HUES6 (cell line): ENCODE data around the gene AOPEP.
"Not testable (repeated sequence)": the region's sequence is repeated elsewhere in the genome, so short reads cannot be mapped to it uniquely, and the experiment has no call there.

ENCODE experiments used
- H3K27ac ChIP-seq: 2 replicates; pipeline ENCODE4 v1.7.0; 2013; ENCODE audit warnings: low read depth, mild to moderate bottlenecking, low read length, inconsistent platforms
- H3K27me3 ChIP-seq: 2 replicates; pipeline ENCODE4 v1.6.1; 2013; ENCODE audit warnings: low read length; ENCODE audit not compliant: control insufficient read depth, insufficient read depth
- H3K36me3 ChIP-seq: 2 replicates; pipeline ENCODE4 v1.6.1; 2013; ENCODE audit warnings: low read length; ENCODE audit not compliant: control insufficient read depth, insufficient read depth
- H3K4me1 ChIP-seq: 2 replicates; pipeline ENCODE4 v1.6.1; 2013; ENCODE audit warnings: low read length; ENCODE audit not compliant: control insufficient read depth, insufficient read depth
- H3K4me3 ChIP-seq: 2 replicates; pipeline ENCODE4 v1.5.1; 2013; ENCODE audit warnings: low read depth, low read length
- H3K9ac ChIP-seq: one replicate; pipeline ENCODE4 v1.6.1; 2013; ENCODE audit warnings: mild to moderate bottlenecking, low read length
- H3K9me3 ChIP-seq: 2 replicates; pipeline ENCODE4 v1.6.1; 2013; ENCODE audit warnings: low read depth, low read length; ENCODE audit not compliant: control insufficient read depth, insufficient read depth

The AOPEP gene

GRCh38 chr9:94870793-94871558 is 144.5 kb downstream of the AOPEP start:
- no peak overlapping the region for H3K9ac ChIP-seq
- H3K4me1 ChIP-seq, result peaks cover 7% of the 10 kb centered on the region
- no peaks in the 10 kb centered on the region for H3K36me3 ChIP-seq
- H3K9me3 ChIP-seq, result no peaks in the 10 kb centered on the region
- no peaks in the 10 kb centered on the region for H3K27me3 ChIP-seq
- H3K27ac ChIP-seq, result no peak overlapping the region
- H3K4me3 ChIP-seq, result no peak overlapping the region

GRCh38 chr9:94872083-94872833 is 145.8 kb downstream of the AOPEP start:
- H3K4me3 ChIP-seq, result no peak overlapping the region
- no peaks in the 10 kb centered on the region for H3K27me3 ChIP-seq
- no peaks in the 10 kb centered on the region for H3K9me3 ChIP-seq
- no peak overlapping the region for H3K27ac ChIP-seq
- H3K4me1 ChIP-seq, result peaks cover 3% of the 10 kb centered on the region
- H3K36me3 ChIP-seq, result no peaks in the 10 kb centered on the region
- H3K9ac ChIP-seq, result no peak overlapping the region

GRCh38 chr9:94872891-94873511 is 146.5 kb downstream of the AOPEP start:
- Histone ChIP-seq H3K9ac (no peak overlapping the region), H3K27ac (no peak overlapping the region)

GRCh38 chr9:94874316-94874715 is 147.8 kb downstream of the AOPEP start:
- peaks cover 3% of the 10 kb centered on the region for H3K4me1 ChIP-seq
- no peaks in the 10 kb centered on the region for H3K27me3 ChIP-seq
- no peaks in the 10 kb centered on the region for H3K9me3 ChIP-seq
- no peak overlapping the region for H3K9ac ChIP-seq
- no peak overlapping the region for H3K27ac ChIP-seq
- no peak overlapping the region for H3K4me3 ChIP-seq
- no peaks in the 10 kb centered on the region for H3K36me3 ChIP-seq

More at GRCh38 chr9:94872891-94873511, 146.5 kb downstream of the AOPEP start:
- no peaks in the 10 kb centered on the region for H3K9me3 ChIP-seq
- no peaks in the 10 kb centered on the region for H3K27me3 ChIP-seq
- no peaks in the 10 kb centered on the region for H3K36me3 ChIP-seq
- H3K4me3 ChIP-seq, result no peak overlapping the region
- H3K4me1 ChIP-seq, result peaks cover 3% of the 10 kb centered on the region

- peaks cover 3% of the 10 kb centered on the region for H3K4me1 ChIP-seq
- no peak overlapping the region for H3K9ac ChIP-seq
- no peak overlapping the region for H3K27ac ChIP-seq
Measured at GRCh38 chr9:94875300-94876020, 149.0 kb downstream of the AOPEP start.

GRCh38 chr9:94878804-94879203 is 152.3 kb downstream of the AOPEP start:
- not testable (repeated sequence) for H3K4me1 ChIP-seq, H3K9me3 ChIP-seq, H3K9ac ChIP-seq, H3K36me3 ChIP-seq, H3K27me3 ChIP-seq, H3K27ac ChIP-seq, H3K4me3 ChIP-seq

More at GRCh38 chr9:94875300-94876020, 149.0 kb downstream of the AOPEP start:
- no peaks in the 10 kb centered on the region for H3K36me3 ChIP-seq
- no peaks in the 10 kb centered on the region for H3K9me3 ChIP-seq
- H3K27me3 ChIP-seq, result no peaks in the 10 kb centered on the region
- no peak overlapping the region for H3K4me3 ChIP-seq

- no peaks in the 10 kb centered on the region for H3K36me3 ChIP-seq
- no peak overlapping the region for H3K9ac ChIP-seq
- no peak overlapping the region for H3K4me3 ChIP-seq
- peaks cover 3% of the 10 kb centered on the region for H3K4me1 ChIP-seq
- H3K27ac ChIP-seq, result no peak overlapping the region
- H3K27me3 ChIP-seq, result no peaks in the 10 kb centered on the region
- no peaks in the 10 kb centered on the region for H3K9me3 ChIP-seq
Measured at GRCh38 chr9:94879230-94879629, 152.7 kb downstream of the AOPEP start.

- no peak overlapping the region for H3K4me3 ChIP-seq
- no peaks in the 10 kb centered on the region for H3K9me3 ChIP-seq
- H3K27me3 ChIP-seq, result no peaks in the 10 kb centered on the region
- H3K27ac ChIP-seq, result no peak overlapping the region
- no peak overlapping the region for H3K9ac ChIP-seq
- no peaks in the 10 kb centered on the region; the same call in 1 of the 2 replicates for H3K4me1 ChIP-seq
- no peaks in the 10 kb centered on the region for H3K36me3 ChIP-seq
Measured at GRCh38 chr9:94881023-94881422, 154.5 kb downstream of the AOPEP start.

GRCh38 chr9:94881454-94881853 is 155.0 kb downstream of the AOPEP start:
- no peaks in the 10 kb centered on the region for H3K27me3 ChIP-seq
- no peak overlapping the region for H3K9ac ChIP-seq
- no peak overlapping the region for H3K4me3 ChIP-seq
- H3K4me1 ChIP-seq, result no peaks in the 10 kb centered on the region; the same call in 1 of the 2 replicates
- H3K27ac ChIP-seq, result no peak overlapping the region
- H3K9me3 ChIP-seq, result no peaks in the 10 kb centered on the region
- H3K36me3 ChIP-seq, result no peaks in the 10 kb centered on the region

GRCh38 chr9:94881940-94882339 is 155.4 kb downstream of the AOPEP start:
- H3K4me3 ChIP-seq, result no peak overlapping the region
- H3K27ac ChIP-seq, result no peak overlapping the region
- no peaks in the 10 kb centered on the region for H3K9me3 ChIP-seq
- H3K4me1 ChIP-seq, result no peaks in the 10 kb centered on the region; the same call in 1 of the 2 replicates
- H3K27me3 ChIP-seq, result no peaks in the 10 kb centered on the region
- H3K9ac ChIP-seq, result no peak overlapping the region
- H3K36me3 ChIP-seq, result no peaks in the 10 kb centered on the region
